PC-9 (cell line): ENCODE results near the gene THYN1.

Experiments used
- EZH2 ChIP-seq: fragments of 200-600 bp; sonication (generic); IDR thresholded peaks from 2 replicates; pipeline ENCODE4 v1.8.0; 2017; ENCODE audit warnings: antibody characterized with exemption, low read depth
- TF ChIP-seq, protein P1 (sequence below): fragments of 200-600 bp; sonication (generic); conservative IDR thresholded peaks from 2 replicates; pipeline ENCODE4 v1.6.1; 2017; ENCODE audit warnings: mixed run types, antibody characterized with exemption, mild to moderate bottlenecking, moderate library complexity

DNA sequence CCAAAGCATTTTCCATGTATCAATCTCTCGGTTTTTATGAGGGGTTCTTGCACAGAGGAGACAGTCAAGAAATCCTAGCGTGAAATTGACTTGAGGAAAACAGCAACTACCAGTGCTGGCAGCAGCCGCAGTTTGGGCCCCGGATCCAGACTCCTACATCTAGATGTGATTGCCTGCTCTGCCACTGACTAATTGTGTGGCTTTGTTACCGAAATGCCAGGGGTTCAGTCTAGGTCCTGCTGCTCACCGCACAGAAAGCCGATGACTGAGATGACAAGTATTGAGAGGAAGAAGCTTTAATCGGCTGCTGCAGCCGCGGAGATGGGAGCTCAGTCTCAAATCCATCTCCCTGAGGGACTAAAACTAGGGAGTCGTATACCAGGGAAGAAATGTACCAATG, 14.8 kb upstream of the THYN1 start:
- TF ChIP-seq, protein P1, sequence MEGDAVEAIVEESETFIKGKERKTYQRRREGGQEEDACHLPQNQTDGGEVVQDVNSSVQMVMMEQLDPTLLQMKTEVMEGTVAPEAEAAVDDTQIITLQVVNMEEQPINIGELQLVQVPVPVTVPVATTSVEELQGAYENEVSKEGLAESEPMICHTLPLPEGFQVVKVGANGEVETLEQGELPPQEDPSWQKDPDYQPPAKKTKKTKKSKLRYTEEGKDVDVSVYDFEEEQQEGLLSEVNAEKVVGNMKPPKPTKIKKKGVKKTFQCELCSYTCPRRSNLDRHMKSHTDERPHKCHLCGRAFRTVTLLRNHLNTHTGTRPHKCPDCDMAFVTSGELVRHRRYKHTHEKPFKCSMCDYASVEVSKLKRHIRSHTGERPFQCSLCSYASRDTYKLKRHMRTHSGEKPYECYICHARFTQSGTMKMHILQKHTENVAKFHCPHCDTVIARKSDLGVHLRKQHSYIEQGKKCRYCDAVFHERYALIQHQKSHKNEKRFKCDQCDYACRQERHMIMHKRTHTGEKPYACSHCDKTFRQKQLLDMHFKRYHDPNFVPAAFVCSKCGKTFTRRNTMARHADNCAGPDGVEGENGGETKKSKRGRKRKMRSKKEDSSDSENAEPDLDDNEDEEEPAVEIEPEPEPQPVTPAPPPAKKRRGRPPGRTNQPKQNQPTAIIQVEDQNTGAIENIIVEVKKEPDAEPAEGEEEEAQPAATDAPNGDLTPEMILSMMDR, result no peak
- TF ChIP-seq EZH2, result no peak
